ENCODE data around the gene IMMP2L. TPM values are rescaled to one million over a fixed set of nuclear protein-coding genes. Genes with fewer than 3 reads are reported as not detected.

The IMMP2L gene
- total RNA-seq, 4 donors from 2014 or later: 12.0 to 22.2 (median 17.5) TPM

DNA sequence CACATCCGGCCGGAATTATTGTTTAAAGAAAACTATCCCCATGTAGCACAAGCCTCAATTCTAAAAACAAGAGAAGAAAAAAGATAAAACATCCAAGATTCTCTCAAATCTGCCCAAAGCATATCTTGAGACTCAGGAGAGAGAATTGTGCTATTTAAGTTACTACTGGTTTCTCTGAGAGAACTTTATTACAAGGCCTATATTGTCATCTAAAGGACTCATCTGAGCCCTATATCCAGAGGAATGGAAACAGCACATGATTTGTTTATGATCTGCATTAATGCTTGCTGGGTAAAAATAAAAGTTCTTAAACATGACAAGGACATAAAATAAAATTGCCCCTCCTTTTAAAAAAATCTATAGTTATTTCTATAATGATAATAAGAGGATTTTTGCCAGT is 446.3 kb downstream of the IMMP2L start:
- Histone ChIP-seq H3K27ac (replicated peaks in 1 of 4) (no peak overlapping the region), H3K36me3 (no peaks in the 10 kb centered on the region), H3K27me3 (no peaks in the 10 kb centered on the region), H3K9me3 (no peaks in the 10 kb centered on the region), H3K4me1 (peaks cover 0 to 15% (median 0%) of the 10 kb centered on the region in 4 donors), H3K4me3 (no peak overlapping the region)
- TF ChIP-seq EP300 (IDR thresholded peaks at IDR 0.05) (no peak), POLR2A (IDR thresholded peaks at IDR 0.05; ENCODE audit: low read depth) (no peak), POLR2AphosphoS5 (IDR thresholded peaks at IDR 0.05) (no peak)
- TF ChIP-seq, protein P1, sequence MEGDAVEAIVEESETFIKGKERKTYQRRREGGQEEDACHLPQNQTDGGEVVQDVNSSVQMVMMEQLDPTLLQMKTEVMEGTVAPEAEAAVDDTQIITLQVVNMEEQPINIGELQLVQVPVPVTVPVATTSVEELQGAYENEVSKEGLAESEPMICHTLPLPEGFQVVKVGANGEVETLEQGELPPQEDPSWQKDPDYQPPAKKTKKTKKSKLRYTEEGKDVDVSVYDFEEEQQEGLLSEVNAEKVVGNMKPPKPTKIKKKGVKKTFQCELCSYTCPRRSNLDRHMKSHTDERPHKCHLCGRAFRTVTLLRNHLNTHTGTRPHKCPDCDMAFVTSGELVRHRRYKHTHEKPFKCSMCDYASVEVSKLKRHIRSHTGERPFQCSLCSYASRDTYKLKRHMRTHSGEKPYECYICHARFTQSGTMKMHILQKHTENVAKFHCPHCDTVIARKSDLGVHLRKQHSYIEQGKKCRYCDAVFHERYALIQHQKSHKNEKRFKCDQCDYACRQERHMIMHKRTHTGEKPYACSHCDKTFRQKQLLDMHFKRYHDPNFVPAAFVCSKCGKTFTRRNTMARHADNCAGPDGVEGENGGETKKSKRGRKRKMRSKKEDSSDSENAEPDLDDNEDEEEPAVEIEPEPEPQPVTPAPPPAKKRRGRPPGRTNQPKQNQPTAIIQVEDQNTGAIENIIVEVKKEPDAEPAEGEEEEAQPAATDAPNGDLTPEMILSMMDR (IDR thresholded peaks at IDR 0.05): no peak
- WGBS: 96% methylated on average over 2 of the region's 2 CpGs
- intact Hi-C loops (cut with DNase I): no loop called here
- DNase-seq (ENCODE audit: extremely low spot score): no peak

GRCh38 chr7:111113263-111114017 is 448.9 kb downstream of the IMMP2L start:
- no peak overlapping the region for H3K4me3 ChIP-seq
- no peaks in the 10 kb centered on the region for H3K36me3 ChIP-seq
- no peak for DNase-seq (ENCODE audit: extremely low spot score)
- TF ChIP-seq POLR2A (IDR thresholded peaks at IDR 0.05; ENCODE audit: low read depth): no peak
- WGBS: 68% methylated on average over 1 of the region's 1 CpG
- no peaks in the 10 kb centered on the region for H3K9me3 ChIP-seq
- no peaks in the 10 kb centered on the region for H3K27me3 ChIP-seq
- H3K4me1 ChIP-seq: peaks cover 0 to 15% (median 0%) of the 10 kb centered on the region in 4 donors
- no peak overlapping the region for H3K27ac ChIP-seq (replicated peaks in 1 of 4)
- intact Hi-C loops (cut with DNase I): no loop called here

- Histone ChIP-seq H3K36me3 (no peaks in the 10 kb centered on the region), H3K9me3 (no peaks in the 10 kb centered on the region), H3K4me1 (peaks cover 4 to 22% (median 6%) of the 10 kb centered on the region in 4 donors), H3K27ac (replicated peaks in 1 of 4) (no peak overlapping the region), H3K27me3 (no peaks in the 10 kb centered on the region), H3K4me3 (no peak overlapping the region)
- TF ChIP-seq POLR2A (IDR thresholded peaks at IDR 0.05; ENCODE audit: low read depth): no peak
- TF ChIP-seq, protein P1 (IDR thresholded peaks at IDR 0.05): no peak
- TF ChIP-seq EP300 (IDR thresholded peaks at IDR 0.05): no peak
- no peak for TF ChIP-seq POLR2AphosphoS5 (IDR thresholded peaks at IDR 0.05)
- intact Hi-C loops (cut with DNase I): no loop called here
- no peak for DNase-seq (ENCODE audit: extremely low spot score)
- 92% methylated on average over 2 of the region's 2 CpGs for WGBS
These were observed 449.9 kb downstream of the IMMP2L start for GRCh38 chr7:111112439-111112838.

DNA sequence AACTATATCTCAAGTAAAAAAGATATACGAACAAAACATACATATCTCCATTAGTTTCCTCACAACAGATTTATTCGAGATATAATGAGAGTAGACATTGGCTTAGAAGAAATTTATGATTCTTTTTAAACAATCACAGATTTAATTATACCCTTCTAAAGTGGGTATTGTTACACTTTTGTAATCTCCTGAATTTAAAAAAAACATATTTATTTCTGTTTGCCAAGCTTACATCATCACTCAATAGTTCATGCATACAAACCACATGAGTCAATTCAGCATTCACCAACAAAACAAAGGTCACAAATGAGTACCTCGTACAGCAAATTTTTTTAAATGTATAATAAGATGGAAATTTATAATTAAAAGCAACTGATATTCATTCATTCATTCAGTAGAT is 453.8 kb downstream of the IMMP2L start:
- intact Hi-C loops (cut with DNase I): no loop called here
- WGBS: 83% methylated on average over 3 of the region's 3 CpGs
- H3K27ac ChIP-seq (replicated peaks in 1 of 4): no peak overlapping the region
- no peaks in the 10 kb centered on the region for H3K9me3 ChIP-seq
- DNase-seq (ENCODE audit: extremely low spot score): no peak
- no peaks in the 10 kb centered on the region for H3K27me3 ChIP-seq
- H3K4me3 ChIP-seq: no peak overlapping the region
- peaks cover 4 to 18% (median 6%) of the 10 kb centered on the region in 4 donors for H3K4me1 ChIP-seq
- H3K36me3 ChIP-seq: no peaks in the 10 kb centered on the region
- TF ChIP-seq POLR2AphosphoS5 (IDR thresholded peaks at IDR 0.05): no peak
- no peak for TF ChIP-seq EP300 (IDR thresholded peaks at IDR 0.05)
- TF ChIP-seq, protein P1 (IDR thresholded peaks at IDR 0.05): no peak
- TF ChIP-seq POLR2A (IDR thresholded peaks at IDR 0.05; ENCODE audit: low read depth): no peak

GRCh38 chr7:111108000-111108399 is 454.3 kb downstream of the IMMP2L start:
- intact Hi-C loops (cut with DNase I): no loop called here
- Histone ChIP-seq H3K27ac (replicated peaks in 1 of 4) (no peak overlapping the region), H3K4me3 (no peak overlapping the region), H3K36me3 (no peaks in the 10 kb centered on the region), H3K27me3 (no peaks in the 10 kb centered on the region), H3K9me3 (no peaks in the 10 kb centered on the region), H3K4me1 (peaks cover 4 to 13% (median 6%) of the 10 kb centered on the region in 4 donors)
- 73% methylated on average over 1 of the region's 1 CpG for WGBS
- DNase-seq (ENCODE audit: extremely low spot score): no peak
- no peak for TF ChIP-seq POLR2A (IDR thresholded peaks at IDR 0.05; ENCODE audit: low read depth)
- no peak for TF ChIP-seq POLR2AphosphoS5 (IDR thresholded peaks at IDR 0.05)
- TF ChIP-seq, protein P1 (IDR thresholded peaks at IDR 0.05): no peak
- TF ChIP-seq EP300 (IDR thresholded peaks at IDR 0.05): no peak

All from esophagus muscularis mucosa (tissue), 4 donors.